RWPE2 (cell line): Measurements from ENCODE around the gene SEMA5B.

Experiments used
- ATAC-seq: fragments of 200-7000 bp; cut with Tn5 transposase; 3 replicates; pipeline ENCODE4 v1.9.1; 2021; ENCODE audit warnings: low read depth
- DNase-seq: peaks from one replicate; pipeline ENCODE4 v3.0.0-alpha.2; 2020; ENCODE audit warnings: low spot score
- H3K27ac ChIP-seq: fragments of 450-650 bp; 2 replicates; pipeline ENCODE4 v1.5.1; 2017; ENCODE audit warnings: mild to moderate bottlenecking; ENCODE audit not compliant: poor library complexity, severe bottlenecking
- H3K27me3 ChIP-seq: fragments of 250-450 bp; sonication (Bioruptor Pico); 2 replicates; pipeline ENCODE4 v1.5.1; 2021; ENCODE audit warnings: mild to moderate bottlenecking, moderate library complexity; ENCODE audit not compliant: insufficient read depth, poor library complexity, severe bottlenecking
- H3K36me3 ChIP-seq: fragments of 250-450 bp; sonication (Bioruptor Pico); 2 replicates; pipeline ENCODE4 v1.5.1; 2020; ENCODE audit warnings: low read depth, mild to moderate bottlenecking, moderate library complexity
- H3K4me1 ChIP-seq: fragments of 250-450 bp; sonication (Bioruptor Pico); 2 replicates; pipeline ENCODE4 v1.5.1; 2021; ENCODE audit warnings: mild to moderate bottlenecking, moderate library complexity; ENCODE audit not compliant: insufficient read depth, poor library complexity, severe bottlenecking
- H3K4me3 ChIP-seq: fragments of 250-450 bp; sonication (Bioruptor Pico); 2 replicates; pipeline ENCODE4 v1.5.1; 2021; ENCODE audit warnings: mild to moderate bottlenecking, moderate library complexity; ENCODE audit not compliant: severe bottlenecking
- H3K9me3 ChIP-seq: fragments of 250-450 bp; sonication (Bioruptor Pico); 2 replicates; pipeline ENCODE4 v1.5.1; 2021; ENCODE audit warnings: mild to moderate bottlenecking, moderate library complexity; ENCODE audit not compliant: severe bottlenecking
- CTCF ChIP-seq: fragments of 450-650 bp; IDR thresholded peaks from one replicate; pipeline ENCODE4 v1.5.1; 2017; ENCODE audit warnings: mild to moderate bottlenecking, moderate library complexity; ENCODE audit not compliant: poor library complexity, severe bottlenecking

SEMA5B gene

GRCh38 chr3:122945230-122945629 lies 82.3 kb downstream of the SEMA5B start:
- DNase-seq: no peak
- no peak overlapping the region for H3K27ac ChIP-seq
- ATAC-seq: no peak
- no peak for TF ChIP-seq CTCF
- no peaks in the 10 kb centered on the region for H3K36me3 ChIP-seq
- no peaks in the 10 kb centered on the region for H3K27me3 ChIP-seq
- H3K9me3 ChIP-seq: no peaks in the 10 kb centered on the region
- H3K4me3 ChIP-seq: no peak overlapping the region
- H3K4me1 ChIP-seq: peaks cover 4% of the 10 kb centered on the region

- no peaks in the 10 kb centered on the region for H3K27me3 ChIP-seq
- DNase-seq (no peak), ATAC-seq (peak; percentile 44; the same call in 2 of the 3 replicates)
- TF ChIP-seq CTCF: no peak
- H3K9me3 ChIP-seq: no peaks in the 10 kb centered on the region
- no peak overlapping the region for H3K27ac ChIP-seq
- H3K36me3 ChIP-seq: no peaks in the 10 kb centered on the region
- H3K4me3 ChIP-seq: no peak overlapping the region
- peaks cover 4% of the 10 kb centered on the region for H3K4me1 ChIP-seq
Measured at GRCh38 chr3:122944671-122945161, 82.8 kb downstream of the SEMA5B start.

- no peak for TF ChIP-seq CTCF
- DNase-seq: no peak
Measured at GRCh38 chr3:122943828-122944190, 83.8 kb downstream of the SEMA5B start.

GRCh38 chr3:122942937-122943827 lies 84.4 kb downstream of the SEMA5B start:
- Histone ChIP-seq H3K27ac (no peak overlapping the region), H3K9me3 (no peaks in the 10 kb centered on the region), H3K4me3 (no peak overlapping the region), H3K27me3 (no peaks in the 10 kb centered on the region), H3K36me3 (no peaks in the 10 kb centered on the region), H3K4me1 (peaks cover 4% of the 10 kb centered on the region)
- DNase-seq: no peak
- TF ChIP-seq CTCF: peak; percentile 73
- ATAC-seq: peak; percentile 62

More at GRCh38 chr3:122943828-122944190, 83.8 kb downstream of the SEMA5B start:
- H3K27me3 ChIP-seq: no peaks in the 10 kb centered on the region
- peaks cover 4% of the 10 kb centered on the region for H3K4me1 ChIP-seq
- H3K36me3 ChIP-seq: no peaks in the 10 kb centered on the region
- no peak overlapping the region for H3K4me3 ChIP-seq
- H3K27ac ChIP-seq: no peak overlapping the region
- H3K9me3 ChIP-seq: no peaks in the 10 kb centered on the region
- ATAC-seq: no peak

- DNase-seq: no peak
- H3K9me3 ChIP-seq: no peaks in the 10 kb centered on the region
- H3K4me3 ChIP-seq: no peak overlapping the region
- no peak for TF ChIP-seq CTCF
- peak; percentile 63 for ATAC-seq
- H3K27ac ChIP-seq: no peak overlapping the region
- H3K4me1 ChIP-seq: no peaks in the 10 kb centered on the region
- no peaks in the 10 kb centered on the region for H3K36me3 ChIP-seq
- H3K27me3 ChIP-seq: no peaks in the 10 kb centered on the region
Measured at GRCh38 chr3:122942239-122942638, 85.3 kb downstream of the SEMA5B start.
